Stimulated activated CD8-positive, alpha-beta memory T cell treated with anti-CD3 and anti-CD28 coated beads, Interleukin-4, amount 100 ng/mL, for 4 hours (primary cell): ENCODE measurements around the gene ALLC.

Experiments
- DNase-seq, 2 donors: peaks; one replicate each; pipeline ENCODE4 v3.0.0-alpha.2; 2020; ENCODE audit warnings: low read depth in 2 of 2, low spot score in 1 of 2

ALLC gene

DNA sequence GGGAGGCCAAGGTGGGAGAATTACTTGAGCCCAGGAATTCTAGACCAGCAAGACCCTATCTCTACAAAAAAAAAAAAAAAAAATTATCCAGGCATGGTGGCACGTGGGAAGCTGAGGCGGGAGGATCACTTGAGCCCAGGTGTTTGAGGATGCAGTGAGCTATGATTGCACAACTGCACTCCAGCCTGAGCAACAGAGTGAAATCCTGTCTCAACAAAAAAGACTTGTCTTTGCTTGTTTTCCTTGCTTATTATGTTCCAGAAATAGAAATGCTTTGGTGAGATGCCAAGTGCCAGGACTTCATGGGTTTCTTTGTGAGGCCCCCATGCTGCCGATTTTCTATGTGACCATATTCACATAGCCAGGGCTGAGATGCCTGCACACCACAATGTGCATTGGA, 54.4 kb downstream of the ALLC start:
- DNase-seq: no peak

DNA sequence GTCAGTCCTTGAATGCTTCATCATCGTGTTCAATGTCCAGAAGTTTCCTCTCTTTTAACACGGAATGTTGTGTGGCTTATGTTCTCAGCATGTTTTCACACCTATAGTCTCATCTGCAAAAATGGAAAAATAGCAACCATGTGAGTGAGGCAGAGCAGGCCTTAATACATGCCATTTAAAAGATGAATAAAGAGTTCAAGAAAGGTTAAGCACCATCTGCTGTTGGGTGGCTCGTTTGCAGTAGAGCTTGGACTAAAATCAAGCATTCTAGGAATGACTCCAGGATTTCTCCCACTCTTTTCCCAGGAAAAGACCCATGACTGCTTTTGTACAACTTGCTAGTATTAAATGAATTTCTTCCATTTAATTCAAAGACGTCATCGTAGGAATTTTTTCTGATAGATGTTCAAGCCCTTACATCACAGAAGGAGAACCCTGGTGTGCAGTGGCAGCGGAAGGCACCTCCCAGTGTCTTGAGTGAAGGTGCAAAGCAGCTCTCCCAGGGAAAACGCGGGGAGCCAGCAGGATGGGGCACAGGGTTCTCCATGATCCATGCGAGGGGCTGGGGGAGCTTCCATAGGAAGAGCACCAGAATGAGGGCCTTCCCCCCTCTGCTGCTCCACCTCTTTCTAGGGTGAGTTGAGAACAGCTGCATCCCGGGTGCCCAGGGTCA, 55.0 kb downstream of the ALLC start:
- DNase-seq: no peak

DNA sequence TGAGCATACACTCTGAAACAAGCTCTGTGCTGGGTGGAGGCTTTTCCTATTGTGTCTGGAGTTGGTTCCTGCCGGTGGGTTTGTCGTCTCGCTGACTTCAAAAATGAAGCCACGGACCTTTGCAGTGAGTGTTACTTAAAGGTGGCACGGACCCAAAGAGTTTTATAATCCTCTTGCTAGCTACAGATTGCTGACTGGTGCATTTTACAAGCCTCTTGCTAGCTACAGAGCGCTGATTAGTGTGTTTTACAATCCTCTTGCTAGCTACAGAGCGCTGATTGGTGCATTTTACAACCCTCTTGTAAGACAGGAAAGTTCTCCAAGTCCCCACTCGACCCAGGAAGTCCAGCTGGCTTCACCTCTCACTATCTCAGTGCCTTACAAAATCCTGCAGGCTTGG, 60.7 kb downstream of the ALLC start:
- no peak for DNase-seq

GRCh38 chr2:3725002-3725401, 67.0 kb downstream of the ALLC start:
- DNase-seq: no peak

DNA sequence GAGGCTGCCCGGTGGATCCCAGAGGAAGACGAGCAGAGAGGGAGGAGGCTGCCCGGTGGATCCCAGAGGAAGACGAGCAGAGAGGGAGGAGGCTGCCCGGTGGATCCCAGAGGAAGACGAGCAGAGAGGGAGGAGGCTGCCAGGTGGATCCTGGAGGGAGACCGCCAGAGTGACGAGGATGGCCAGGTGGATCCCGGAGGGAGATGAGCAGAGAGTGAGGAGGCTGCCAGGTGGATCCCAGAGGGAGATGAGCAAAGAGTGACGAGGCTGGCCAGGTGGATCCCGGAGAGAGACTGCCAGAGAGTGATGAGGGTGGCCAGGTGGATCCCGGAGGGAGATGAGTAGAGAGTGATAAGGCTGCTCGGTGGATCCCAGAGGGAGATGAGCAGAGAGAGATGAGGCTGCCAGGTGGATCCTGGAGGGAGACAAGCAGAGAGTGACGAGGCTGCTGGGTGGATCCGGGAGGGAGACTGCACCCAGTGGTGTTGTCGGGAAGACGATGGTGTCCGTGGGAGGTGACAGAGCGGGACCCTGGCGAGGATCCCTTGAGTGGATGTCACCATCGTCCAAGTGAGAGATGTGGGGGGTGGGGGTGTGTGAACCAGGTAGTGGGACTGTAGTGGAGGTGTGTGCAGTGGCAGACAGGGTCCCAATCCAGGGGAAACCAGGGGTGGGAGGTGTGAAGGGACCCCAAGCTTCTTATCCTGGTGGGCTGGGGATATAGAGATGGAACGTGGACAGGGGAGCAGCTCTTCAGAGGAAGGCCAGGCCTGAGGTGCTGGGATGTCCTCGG, 67.7 kb downstream of the ALLC start:
- no peak for DNase-seq

- no peak for DNase-seq
Observed at GRCh38 chr2:3726511-3726910, 68.5 kb downstream of the ALLC start.

GRCh38 chr2:3727397-3728045, 69.5 kb downstream of the ALLC start:
- no peak for DNase-seq

DNA sequence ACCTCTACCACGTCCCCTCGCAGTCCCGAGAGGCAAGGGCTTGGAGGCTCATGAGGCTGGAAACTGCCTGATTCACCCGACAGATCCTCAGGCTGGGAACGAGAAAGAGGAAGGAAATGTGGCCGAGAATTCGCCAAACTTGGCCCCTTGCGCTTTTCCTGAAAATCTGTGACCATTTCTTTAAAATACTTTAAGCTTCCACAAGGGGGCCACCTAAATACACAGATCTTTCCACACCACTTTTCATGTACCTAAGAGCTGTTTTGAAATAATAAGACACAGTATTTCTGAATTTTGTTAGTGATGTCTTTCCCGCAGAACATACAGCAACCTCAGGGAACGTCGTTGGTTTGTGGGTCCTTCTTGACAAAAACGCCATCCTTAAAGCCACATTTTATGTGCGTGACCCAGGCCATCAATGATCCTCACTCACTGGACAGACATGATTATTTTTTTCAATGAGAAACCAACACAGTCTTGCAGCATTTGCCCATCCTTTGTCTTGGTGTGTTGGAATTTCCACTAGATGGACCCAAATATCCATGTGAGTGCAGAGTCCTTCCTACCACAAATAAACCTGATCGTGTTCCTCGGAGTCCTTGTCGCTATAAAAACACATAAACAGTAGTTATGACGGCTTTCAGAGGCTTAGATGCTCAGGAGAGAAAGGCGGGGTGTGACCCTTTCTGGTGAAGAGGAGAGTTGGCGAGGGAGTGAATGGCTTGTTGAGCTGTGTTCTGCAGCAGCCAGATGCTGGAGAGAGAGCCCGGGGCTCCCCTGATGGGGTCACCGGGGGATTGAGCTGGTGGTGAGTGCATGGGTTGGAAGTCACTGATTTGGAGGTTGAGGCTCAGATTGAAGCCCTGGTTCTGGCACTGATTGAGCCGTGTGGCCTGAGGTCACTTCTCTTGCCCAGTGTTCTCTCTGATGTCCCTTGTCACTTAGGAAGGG, 70.4 kb downstream of the ALLC start:
- no peak for DNase-seq

- no peak for DNase-seq
Observed at GRCh38 chr2:3729055-3729448, 71.1 kb downstream of the ALLC start.

- DNase-seq: no peak
Observed at GRCh38 chr2:3729786-3730185, 71.8 kb downstream of the ALLC start.

DNA sequence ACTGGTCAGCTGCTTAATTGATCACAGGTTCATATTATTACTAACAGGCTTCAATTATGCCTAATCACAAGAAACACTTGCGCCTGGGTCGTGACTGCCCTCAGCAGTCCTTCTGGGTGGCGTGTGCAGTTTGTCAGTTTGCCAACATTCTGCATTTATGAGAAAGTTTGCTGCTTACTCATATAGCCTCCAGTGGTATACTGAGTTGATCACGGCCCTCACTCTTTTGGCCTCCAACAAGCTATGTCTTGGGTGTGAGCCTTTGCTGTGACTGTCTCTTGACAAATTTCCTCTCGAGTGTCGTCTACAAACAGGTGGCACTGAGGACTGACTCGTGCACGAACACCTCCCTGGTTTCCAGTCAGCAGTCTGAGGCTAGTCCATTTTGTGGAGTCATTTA, 72.6 kb downstream of the ALLC start:
- DNase-seq: no peak

DNA sequence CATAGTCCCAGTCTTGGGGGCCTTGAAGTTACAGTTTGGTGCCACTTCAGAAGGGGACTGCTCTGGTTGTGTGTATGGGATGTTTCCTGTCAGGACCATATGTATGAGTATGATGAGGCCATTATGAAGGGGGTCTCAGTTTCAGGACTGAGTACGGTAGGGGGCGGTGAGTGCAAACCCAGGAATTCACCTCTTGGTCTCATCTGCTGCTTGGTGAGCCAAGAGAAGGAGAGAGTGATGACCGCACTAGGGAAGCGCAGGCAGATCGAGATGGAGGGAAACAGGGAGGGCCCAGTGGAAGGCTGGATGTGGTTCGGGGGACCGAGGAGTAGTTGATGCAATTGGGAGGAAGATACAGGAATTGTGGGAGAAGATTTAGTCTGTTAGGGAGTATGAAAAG, 73.8 kb downstream of the ALLC start:
- DNase-seq: no peak

DNA sequence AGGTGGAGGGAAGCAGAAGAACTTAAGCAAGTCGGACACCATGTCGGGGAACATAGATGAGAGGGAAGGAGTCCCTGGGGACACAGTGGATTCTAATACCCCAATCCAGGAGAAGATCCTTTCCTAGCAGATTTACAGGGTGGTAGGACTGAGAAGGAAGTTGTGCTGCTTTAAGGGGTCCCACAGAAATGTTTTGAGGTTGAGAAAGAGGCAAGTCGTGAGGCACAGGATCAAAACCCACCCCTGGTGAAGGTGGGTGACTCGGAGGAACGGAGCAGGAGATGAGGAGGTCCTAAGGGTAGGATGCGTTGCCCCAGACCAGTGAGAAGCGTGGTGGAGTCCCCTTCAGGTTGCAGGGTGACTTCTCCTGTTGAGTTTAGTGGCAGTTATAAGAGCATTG, 78.1 kb downstream of the ALLC start:
- no peak for DNase-seq

DNA sequence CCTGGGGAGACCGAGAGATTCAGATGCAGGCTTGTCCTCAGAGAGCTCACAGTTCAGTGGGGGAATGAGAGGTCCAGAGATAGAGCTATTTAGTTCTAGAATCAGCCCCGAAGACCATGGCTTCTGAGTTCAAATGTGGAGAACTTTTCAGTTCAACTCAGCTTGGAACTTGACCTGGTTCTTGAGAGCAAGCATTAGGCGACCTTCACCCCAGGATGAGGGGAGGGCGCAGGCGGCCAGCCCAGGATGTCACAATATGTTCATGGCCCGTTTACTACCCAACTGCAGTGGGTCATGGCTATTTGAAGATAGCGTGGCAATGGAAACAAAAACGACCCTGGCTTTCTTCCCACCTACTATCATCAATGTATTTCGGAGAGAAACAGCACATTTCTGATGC, 79.1 kb downstream of the ALLC start:
- DNase-seq: no peak

GRCh38 chr2:3738454-3738853, 80.5 kb downstream of the ALLC start:
- DNase-seq: no peak

DNA sequence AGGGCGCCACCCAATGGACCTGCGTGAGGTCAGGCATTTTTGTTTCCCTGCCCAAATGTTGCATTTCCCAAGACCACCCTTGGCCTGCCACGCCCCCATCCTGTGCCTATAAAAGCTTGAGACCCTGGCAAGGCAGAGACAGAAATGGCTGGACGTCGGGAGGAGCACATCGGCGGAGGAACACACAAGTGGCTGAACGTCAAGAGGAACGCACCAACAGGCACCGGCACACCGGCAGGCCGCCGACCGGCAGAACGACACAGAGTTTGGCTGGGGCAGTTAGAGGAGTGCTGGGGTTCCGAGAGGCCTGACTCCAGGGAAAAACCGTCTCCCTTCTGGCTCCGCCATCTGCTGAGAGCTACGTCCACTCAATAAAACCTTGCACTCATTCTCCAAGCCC, 81.3 kb downstream of the ALLC start:
- no peak for DNase-seq

DNA sequence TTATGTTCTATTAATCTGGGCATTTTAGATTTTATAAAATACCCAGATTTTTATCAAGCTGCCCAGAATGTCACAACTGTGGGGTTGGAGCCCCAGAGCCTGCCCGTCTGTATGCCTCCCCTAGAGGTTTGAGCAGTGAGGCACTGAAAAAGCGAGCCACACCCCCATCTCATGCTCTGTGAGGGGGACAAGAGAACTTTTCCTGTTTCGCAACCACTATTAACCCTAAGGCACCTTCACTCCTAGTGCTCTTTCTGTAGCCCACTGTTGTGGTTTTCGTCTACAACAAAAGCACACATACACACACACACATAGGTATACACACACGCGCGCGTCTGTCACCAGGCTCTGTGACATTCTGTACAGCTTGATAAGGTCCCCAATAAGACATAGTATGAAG, 83.4 kb downstream of the ALLC start:
- DNase-seq: no peak

DNA sequence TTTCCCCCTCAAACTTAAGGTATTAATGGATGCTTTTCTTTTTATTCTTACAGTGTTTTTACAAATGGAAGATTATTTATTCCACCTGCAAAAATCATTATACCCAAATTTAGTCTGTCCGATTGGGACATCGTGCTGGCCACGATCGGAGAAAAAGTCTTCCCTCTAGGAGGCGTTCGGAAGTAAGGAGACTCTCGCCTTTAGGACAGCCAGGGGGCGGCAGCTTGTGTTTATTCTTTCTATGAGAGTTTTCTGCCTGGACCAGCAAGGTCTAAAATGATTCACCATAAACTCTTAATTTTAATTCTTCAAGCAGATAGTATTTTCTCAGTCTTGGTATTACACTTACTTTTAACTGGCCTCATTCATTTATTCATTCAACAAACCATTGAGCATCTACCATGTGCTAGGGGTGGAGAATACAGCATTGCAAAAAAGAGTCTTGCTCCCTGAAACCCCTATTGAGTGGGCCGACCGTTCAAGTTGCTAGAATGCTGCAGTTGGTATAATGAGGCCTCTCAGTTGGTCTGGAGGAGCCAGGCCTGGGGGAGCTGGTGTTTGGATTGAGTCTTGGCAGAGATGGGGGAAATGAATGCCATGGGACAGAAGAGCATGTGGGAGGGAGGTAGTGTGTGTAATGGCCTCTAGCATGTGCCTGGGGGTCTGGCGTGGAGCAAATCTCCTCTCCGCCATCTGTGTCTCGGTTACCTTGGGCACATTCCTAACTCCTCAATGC, 84.0 kb downstream of the ALLC start:
- no peak for DNase-seq

- no peak for DNase-seq
Observed at GRCh38 chr2:3742743-3743508, 84.9 kb downstream of the ALLC start.
